Cardiac fibroblast (primary cell): ENCODE results near the gene TMEM161A.
A peak's percentile ranks its signal among the peaks of the same experiment; 100 is the strongest.

Source experiments
- DNase-seq, 2 donors: peaks; one replicate each; pipeline versions ENCODE4 v3.0.0 to v3.0.0-alpha.2; 2010; ENCODE audit warnings: low read depth in 2 of 2
- H3K4me3 ChIP-seq, 2 donors: replicated peaks in 1 of 2; 1 replicate in 1 of 2; 2 replicates in 1 of 2; pipeline ENCODE4 v1.5.1; 2011; ENCODE audit warnings: low read depth in 2 of 2, low read length in 2 of 2, mild to moderate bottlenecking in 2 of 2, moderate library complexity in 1 of 2
- CTCF ChIP-seq: IDR thresholded peaks from one replicate; pipeline ENCODE4 v1.5.1; 2011; ENCODE audit warnings: low read depth, mild to moderate bottlenecking, low read length, inconsistent platforms

TMEM161A gene

GRCh38 chr19:19171821-19172532, 33.7 kb upstream of the TMEM161A start:
- DNase-seq: peak; percentile 46 to 73
- no peak for TF ChIP-seq CTCF
- no peak overlapping the region for H3K4me3 ChIP-seq

- TF ChIP-seq CTCF: no peak
- H3K4me3 ChIP-seq: no peak overlapping the region
- peak in 1 of 2 donors; percentile 36 for DNase-seq
Observed at GRCh38 chr19:19170873-19171672, 32.8 kb upstream of the TMEM161A start.

- TF ChIP-seq CTCF: no peak
- H3K4me3 ChIP-seq: peak within 1 kb of the TSS in 1 of 2 donors; percentile 21
- DNase-seq: peak; percentile 58 to 64
Observed at GRCh38 chr19:19170053-19170872, 32.0 kb upstream of the TMEM161A start, which contains the start of gene MEF2B. Gene MEF2B (minus strand): TSS chr19:19170263. CDS start chr19:19150735, 19,528 bp downstream.

GRCh38 chr19:19169236-19170052, 31.2 kb upstream of the TMEM161A start:
- no peak overlapping the region for H3K4me3 ChIP-seq
- no peak for DNase-seq
- TF ChIP-seq CTCF: no peak

DNA sequence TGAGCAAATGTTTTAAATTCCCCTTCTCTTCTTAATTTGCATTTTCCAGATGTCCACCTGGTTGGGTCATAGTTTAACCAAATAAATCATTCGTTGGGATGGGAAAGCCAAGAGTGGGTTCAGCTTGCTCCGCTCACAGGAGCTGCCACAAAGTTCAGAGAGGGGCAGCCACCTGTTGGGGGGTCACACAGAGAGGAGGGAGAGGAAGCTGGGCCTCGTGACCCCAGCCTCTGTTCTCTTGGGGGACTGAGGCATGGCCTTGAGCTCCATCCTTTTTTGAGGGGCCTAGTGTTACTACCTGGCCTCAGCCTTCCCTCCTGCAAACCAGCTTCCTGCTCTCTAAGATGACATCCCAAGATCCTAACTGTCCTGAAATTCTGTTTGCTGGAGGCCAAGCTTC, 29.3 kb upstream of the TMEM161A start:
- no peak for DNase-seq
- TF ChIP-seq CTCF: no peak
- no peak overlapping the region for H3K4me3 ChIP-seq

GRCh38 chr19:19165396-19165795, 27.1 kb upstream of the TMEM161A start:
- DNase-seq: no peak
- H3K4me3 ChIP-seq: no peak overlapping the region
- no peak for TF ChIP-seq CTCF
